Measurements from ENCODE around the gene NOL9.

The NOL9 gene

DNA sequence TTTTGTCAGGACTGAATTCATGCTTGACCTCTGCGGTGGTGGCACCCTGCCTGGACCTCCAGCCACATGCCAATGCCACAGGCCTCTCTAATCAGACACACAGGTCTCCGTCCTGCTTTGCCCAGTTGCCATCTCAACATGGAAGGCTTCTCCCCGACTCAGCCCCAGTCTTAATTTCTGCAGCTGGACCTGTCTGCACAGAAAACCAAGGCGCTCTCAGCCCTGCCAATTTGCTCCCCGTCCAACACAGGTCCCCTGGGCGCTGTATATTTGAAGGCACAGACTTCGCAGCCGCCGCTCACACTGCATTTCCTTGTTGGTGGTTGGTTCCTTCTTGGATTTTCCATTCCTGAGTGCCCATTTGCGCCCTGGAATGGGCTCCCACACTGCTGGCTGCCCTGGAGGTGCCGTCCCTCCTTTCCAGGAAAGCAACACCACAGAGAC is 34.8 kb downstream of the NOL9 start:
- DNase-seq = no peak

DNA sequence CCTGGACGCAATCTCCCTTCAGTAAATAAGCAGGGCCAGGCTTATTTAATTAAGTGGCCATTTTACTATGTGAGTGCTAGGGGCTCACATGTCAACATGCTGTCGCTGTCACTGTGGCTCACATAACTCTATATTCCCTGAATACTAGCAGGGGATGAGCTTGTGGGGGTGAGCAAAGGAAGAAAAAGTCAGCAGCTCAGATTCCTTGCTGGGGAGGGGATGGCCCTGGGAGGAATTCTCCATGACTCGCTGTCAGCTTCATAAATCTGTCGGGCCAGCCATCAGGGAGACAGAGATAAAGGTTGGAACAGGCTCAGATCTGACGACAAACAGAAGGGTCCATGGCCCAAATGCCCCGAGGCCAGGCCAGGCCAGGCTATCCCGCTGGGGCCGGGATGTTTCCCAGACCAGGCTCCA is 36.9 kb downstream of the NOL9 start:
- no peak for DNase-seq

DNA sequence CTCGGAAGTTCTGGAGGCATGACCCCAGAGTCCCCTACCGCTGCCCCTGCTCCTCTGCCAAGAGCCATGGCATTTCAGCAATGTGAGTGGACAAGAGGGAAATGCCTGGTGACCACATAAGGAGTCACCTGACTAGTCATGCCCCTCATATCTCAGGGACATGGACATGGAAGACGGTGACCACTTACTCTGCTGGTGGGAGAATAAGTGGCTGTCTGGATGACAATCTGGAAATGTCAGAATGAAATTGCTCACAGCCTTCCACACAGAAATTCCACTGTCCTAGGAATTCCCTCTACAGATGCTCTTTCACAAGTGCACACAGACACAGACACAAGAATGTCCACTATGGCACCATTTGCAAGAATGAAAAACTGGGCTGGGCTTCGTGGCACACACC is 38.5 kb downstream of the NOL9 start:
- DNase-seq = no peak

DNA sequence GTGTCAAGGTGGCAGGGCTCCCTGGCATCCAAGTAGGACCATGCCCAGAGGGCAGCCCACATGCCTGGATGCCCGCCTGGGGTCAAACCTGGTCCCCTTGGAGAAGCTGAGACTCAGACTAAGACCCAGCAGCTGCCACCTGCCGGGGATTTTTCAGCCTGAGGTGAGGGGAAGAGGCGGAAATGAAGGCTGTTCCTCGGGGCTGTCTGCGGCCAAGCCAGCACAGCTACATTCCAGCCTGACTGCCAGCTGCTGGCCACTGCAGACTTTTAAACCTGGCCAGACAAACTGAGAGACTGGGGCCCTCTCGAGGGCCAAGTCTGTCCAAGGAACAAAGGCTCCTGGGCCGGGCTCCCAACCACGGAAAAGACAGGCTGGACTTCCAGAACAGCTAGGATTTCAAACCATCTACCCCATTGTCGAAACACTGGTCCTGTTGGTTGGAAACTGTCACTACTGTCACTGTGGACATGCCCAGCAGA is 41.0 kb downstream of the NOL9 start:
- no peak for DNase-seq

DNA sequence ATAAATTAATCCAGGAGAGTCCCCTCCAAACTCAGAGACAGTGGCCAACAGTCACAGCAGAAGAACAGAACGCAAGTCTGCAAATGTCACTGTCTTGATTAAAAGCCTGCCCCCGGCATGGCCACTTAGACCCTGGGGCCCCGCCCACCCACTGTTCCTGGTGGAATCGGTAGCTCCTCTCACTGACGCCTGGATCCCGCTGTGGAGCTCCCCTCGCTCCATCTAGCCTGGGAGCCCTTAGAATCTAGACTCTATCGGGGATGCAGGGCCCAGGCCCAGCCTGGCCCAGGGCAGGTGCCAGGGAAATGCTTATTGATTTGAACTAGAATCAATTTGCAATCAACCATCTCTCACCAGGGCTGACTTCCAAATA is 41.4 kb downstream of the NOL9 start:
- DNase-seq = no peak

DNA sequence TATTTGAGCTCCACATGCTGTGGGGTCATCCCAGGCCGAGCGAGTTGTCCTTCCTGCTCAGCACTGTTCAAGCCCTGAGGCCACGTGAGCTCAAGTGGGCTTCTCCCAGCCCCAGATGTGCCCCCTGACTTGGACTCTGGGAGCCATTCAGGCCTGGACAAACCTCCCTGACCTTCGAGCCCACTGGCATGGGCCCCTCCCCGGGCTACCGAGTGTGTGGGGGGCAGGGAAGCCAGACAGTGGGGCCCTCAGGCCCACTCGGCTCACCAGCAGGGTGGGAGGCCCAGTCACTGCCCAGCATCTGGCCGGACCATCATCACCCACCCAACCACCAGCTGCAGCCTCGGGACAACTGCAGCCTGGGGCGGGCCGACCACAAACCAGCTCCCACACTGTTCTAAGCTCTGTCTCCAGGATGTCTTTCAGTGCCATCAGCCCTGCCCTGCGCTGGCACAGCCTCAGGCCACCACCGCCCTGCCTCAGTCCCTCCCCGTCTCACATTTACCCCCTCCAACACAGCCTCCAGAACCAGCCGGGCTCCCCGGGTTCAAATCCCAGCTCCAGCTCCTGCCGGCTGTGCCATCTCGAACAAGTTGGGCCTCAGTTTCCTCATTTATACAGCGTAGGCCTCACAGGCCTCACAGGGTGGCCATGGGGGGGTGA is 41.9 kb downstream of the NOL9 start:
- DNase-seq = no peak

DNA sequence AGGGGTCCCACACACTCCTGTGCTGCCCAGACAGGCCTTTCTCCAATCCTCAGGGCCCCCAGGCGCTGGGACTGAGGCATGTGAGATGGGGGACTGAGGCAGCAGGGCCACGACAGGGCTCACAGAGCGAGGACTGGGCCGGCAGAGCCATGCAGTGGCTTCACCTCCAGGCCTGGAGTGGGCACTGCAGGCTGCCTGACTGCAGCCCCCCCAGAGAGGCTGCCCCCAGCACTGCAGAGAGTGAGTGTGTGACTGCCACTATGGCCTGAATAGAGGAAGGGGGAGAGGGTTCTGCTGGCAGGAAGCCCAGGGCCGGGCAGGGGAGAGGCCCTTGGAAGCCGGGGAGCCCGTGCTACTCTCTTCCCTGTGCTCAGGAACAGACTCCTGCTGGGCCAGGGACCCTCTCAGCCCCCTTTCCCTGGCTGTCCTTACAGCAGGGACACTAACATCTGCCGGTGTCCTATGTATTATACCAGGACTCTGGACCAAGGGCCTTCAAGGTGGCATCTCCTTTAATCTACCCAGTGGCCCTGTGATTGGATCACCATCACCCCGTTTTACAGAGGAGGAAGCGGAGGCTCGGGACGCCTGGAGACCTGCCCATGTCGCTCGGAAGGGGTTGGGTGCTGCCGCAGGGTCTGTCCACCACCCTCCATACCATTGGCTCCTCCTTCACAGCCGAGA is 42.6 kb downstream of the NOL9 start:
- no peak for DNase-seq

DNA sequence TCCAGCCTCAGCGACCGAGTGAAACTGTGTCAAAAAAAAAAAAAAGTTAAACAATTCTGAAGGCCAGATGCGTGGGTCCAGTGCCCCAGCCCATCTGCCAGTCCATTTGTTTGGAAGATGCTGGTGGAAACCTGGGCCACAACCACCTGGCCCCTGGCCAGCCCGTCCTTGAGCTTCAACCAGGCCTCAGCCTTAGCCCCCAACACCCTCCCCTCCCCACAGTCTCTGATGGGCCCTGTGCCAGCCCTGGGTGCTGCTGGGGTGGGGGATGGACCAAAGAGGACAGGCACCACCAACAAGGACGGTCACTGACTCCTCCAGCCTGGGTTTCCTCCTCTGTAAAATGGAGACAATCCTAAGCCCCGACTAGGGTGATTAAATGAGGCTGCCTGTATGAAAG is 43.3 kb downstream of the NOL9 start:
- no peak for DNase-seq

DNA sequence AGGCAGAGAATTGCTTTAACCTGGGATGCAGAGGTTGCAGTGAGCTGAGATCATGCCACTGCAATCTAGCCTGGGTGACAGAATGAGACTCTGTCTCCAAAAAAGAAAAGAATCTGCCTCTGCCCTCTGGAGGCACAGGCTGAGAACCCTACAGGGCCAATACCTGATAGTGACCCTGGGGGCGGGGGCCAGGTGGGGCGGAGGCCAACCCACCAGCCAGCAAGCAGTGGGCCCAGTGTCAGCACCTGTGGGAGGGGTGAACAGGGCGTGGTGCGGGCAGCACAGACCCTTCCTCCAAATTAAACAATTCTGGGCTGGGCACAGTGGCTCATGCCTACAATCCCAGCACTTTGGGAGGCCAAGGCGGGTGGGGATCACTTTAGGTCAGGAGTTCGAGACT is 43.8 kb downstream of the NOL9 start:
- no peak for DNase-seq

DNA sequence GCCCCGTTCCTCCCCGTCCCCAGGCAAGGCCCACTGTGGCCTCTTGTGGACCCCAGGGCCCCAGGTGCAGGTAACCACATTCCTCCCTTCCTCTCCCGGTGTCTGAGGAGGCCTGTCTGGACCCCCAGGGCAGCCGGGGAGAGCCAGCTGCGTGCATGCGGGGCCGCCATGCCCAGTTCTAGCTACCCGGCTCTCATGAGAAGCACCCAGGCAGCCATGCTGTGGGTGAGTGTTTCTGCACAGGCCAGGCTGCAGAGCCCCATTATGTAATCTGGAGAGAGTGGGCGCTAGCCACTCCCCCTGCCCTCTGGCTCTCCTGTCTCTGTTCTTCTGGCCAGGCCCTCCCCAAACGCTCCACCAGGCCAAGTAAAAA is 44.4 kb downstream of the NOL9 start:
- no peak for DNase-seq

DNA sequence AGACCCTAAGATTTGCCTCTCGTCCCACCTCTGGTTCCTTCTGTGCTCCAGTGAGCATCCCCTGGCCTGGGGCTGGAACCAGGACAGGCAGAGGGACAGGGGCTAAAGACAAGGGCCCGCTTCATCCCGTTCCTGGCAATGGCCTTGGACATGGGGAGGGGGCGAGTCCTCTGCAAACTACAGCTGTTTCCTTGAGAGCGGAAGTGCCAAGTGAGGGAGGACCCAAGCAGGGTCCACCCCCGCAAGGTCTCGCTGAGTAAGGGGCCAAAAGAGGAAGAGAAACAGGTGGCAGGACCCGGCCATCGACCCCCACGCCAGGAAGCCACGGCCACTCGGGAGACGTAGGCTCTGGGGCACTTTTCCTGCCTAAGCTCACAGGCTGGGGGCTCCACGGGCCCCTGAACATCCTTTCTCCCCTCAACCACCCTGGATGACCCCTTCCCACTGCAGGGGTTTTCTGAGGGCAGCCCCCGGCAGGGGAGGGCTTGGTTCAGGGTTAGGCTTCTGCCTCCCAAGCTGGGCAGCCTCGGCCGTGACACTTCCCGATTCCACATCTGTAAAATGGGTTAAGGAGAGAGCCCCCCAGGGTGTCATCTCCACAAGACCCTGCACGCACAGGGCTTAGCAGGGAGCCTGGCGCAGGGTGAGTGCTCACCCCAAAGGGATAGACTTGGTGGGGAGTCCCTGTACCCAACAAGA is 44.9 kb downstream of the NOL9 start:
- DNase-seq = no peak

DNA sequence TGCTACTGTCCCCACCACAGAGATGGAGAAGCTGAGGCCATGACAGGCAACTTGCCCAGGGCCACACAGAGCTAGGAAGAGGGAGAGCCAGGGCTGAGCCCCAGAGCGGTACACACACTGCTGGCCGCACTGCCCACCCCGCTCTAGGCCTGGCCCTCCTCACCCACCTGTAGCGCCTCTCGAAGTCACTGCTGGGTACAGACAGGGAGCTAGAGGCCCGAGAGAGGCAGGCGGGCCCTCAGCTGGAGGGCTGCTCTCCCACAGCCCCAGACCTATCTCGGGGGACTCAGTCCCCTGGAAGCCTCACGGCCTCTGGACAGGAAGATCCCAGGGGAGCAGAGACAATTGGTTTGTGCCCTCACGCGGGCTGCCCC is 45.5 kb downstream of the NOL9 start:
- no peak for DNase-seq

DNA sequence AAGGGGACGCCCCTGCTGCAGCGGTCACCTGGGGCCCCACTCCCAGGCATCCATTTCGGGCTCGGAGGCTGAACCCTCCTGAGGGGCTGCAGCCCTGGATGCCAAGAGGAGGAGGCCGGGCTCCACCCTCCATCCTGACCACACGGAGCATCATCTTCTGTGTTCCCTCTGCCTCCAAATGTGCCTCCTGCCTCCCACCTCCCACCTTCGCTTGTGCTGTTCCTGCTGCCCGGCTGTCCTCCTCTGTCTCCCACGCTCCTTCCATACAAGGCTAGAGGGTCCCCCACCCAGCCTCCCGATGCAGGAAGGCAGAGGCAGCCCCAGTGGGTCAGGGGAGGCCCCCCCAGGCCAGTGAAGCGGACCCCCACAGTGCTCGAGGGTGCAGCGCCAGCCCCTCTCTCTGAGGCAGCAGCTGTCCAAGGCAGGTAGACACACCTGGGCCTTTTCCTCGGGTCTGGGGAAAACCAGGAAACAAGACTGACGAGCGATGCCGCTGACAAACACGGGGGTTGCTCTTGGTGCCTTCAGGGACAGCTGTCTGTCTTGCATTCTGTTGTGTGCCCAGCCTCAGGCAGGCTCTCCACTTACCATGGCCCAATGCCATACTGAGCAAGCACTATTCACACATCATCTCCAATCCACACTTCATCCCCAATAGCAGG is 46.0 kb downstream of the NOL9 start:
- DNase-seq = no peak

DNA sequence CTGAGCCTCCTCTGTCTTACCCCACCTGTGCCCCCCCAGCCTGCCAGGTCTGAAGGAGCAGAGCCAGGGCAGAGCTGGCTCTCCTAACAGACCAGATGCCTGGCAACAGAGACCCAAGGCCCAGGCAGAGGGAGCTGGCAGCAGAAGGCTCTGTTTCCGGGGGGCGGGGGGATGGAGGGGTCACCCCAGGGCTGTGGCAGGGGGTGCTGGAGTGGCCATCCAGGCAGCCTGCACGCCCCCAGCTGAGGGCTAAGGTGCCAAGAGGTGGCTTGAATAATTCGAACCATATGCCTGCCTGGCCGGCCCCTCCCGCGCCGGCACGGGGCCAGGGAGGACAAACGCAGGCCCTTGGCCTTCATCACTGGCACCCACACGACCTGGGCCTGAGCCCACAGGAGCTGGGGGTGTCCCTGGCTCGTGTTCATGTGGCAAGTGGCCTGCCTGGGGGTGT is 46.8 kb downstream of the NOL9 start:
- no peak for DNase-seq

DNA sequence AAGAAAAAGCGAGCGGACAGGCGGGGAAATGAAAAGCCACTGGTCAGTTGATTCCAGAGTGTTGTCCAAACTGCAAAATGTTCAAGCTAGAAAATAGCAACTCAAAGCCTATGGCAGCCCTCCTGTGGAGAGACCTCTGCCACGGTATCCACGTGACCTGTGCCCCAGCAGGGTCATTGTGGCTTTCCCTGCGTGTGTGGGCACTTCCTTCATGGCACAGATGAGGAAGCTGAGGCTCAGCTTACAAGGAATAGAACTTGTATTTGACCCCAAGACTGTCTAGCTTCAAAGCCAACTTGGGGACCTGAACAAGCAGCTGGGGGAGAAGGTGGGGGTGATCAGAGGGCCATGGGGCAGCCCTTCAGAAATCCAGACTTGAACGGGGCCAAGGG is 47.3 kb downstream of the NOL9 start:
- DNase-seq = no peak

DNA sequence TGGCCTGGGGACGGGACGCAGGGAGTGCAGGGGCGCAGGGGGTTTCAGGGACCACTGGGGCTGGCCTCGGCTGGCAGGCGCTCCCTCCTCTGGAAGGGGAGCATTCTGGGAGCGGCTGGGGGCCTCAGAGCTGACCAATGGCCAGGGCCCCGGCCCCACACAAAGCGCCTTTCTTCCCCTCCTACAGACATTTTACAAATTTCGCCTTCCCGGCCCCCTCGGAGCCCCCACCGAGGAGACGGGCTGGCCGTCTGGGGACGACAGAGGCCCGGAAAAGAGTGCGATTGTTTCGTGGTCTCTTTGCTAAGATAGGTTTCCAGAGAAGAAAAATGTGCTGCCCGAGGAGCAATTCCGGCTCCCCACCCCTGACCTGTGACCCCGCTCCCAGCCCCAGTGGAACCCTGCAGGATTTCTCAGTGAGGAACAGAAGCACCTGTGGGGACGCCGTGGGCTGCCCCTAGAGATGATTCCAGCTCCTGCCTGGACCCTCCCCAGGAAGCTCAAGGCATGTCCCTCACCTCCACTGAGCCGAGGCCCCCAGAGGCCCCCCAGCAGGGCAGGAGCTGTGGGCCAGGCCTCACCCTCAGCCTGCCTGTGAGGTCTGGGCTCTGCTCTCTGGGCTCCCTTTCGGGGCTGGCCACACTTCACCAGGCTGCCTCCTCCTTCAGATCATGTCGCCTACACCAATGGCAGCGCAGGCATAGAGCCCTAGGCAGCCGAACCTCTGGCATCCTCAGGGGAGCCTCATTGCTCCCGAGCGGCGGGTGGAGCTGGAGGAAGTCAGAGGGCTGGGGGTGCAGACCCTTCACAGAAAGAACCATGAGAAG is 47.9 kb downstream of the NOL9 start:
- no peak for DNase-seq

DNA sequence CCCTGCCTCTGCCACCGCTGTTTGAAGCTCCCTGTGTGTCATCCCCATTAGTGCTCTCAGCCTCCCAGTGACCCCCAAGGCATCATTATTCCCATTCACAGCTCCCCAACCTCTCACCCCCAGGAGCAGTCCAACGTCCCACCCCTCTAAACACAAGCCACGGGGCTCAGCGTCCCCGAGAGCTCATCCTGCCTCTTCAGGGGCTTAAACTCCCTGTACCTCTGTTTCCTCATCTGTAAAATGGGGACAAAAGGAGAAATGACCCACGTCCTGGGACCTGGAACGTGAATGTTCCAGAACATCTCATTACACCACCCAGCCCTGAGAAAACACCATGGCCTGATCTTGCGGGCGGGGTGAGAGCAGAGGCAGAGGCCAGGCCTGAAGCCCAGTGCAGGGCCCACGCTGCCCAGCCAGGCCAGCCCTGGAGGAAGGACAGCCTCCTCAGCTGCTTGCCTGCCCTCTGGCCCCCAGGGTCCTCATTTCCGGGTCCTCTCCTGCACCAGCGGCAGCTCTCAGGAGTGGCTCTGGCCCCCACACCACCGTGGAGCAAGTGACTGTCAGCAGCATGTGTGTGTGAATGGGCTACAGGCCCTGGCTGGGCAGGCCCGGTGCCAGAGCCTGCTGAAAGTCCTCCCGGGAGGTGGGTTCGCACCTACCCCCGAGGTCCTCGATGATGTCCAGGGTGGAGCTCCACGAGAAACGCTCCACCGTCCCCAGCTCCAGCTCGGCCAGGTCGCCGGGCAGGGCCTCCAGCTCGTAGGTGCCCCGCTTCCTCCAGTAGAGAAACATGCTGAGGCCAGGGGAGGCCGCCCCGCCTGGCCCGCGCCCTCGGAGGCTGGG is 48.7 kb downstream of the NOL9 start:
- no peak for DNase-seq

DNA sequence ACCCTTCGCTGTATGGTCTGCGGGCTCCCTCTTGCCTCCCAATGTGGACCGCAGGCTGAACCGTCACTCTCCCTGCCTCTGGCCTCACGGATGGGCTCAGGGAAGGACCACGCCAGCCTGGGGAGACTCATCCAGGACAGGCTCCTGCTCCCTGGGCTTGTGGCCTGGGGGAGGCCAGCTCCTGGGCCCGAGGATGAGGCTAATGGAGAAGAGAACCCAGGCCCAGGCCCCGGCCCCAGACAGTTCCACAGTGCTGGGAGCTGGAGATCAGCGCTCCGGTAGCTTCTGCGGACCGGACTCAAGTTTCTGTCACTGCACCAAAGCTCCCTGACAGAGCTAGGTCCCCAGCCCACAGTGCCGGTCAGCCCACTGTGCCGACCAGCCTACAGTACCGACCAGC is 49.4 kb downstream of the NOL9 start:
- DNase-seq = no peak

DNA sequence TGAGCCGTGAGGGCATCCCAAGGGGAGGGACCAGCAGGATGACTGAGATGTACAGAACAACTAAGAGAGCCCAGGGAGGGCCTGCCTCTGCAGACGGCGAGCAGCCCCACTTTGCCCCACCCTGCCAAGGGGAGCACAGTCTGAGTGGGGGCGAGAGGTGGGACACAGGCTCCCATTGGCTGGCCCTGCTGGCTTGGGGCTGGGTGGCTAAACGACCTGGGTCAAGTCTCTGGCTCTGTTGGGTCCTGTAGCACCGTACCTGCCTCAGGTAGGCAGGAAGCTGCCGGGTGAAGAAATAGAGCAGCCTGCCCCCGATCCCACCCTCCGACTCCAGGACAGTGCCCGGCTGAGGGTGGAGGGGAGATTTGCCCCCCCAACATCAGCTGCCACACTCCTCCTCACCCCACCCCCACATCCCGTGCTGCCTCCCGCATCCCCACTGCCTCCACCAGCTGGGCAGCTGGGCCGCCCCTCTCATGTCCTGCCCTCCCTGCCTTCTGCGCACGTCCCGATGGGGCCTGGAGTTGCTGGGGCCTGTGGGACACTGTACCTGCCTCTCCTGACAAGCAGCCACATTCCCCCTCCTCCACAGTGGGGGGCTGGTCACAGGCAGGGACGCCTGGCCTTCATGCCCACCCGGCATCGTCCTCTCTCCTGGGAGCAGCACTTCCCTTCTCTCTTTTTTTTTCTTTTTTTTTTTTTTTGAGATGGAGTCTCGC is 50.3 kb downstream of the NOL9 start:
- no peak for DNase-seq

DNA sequence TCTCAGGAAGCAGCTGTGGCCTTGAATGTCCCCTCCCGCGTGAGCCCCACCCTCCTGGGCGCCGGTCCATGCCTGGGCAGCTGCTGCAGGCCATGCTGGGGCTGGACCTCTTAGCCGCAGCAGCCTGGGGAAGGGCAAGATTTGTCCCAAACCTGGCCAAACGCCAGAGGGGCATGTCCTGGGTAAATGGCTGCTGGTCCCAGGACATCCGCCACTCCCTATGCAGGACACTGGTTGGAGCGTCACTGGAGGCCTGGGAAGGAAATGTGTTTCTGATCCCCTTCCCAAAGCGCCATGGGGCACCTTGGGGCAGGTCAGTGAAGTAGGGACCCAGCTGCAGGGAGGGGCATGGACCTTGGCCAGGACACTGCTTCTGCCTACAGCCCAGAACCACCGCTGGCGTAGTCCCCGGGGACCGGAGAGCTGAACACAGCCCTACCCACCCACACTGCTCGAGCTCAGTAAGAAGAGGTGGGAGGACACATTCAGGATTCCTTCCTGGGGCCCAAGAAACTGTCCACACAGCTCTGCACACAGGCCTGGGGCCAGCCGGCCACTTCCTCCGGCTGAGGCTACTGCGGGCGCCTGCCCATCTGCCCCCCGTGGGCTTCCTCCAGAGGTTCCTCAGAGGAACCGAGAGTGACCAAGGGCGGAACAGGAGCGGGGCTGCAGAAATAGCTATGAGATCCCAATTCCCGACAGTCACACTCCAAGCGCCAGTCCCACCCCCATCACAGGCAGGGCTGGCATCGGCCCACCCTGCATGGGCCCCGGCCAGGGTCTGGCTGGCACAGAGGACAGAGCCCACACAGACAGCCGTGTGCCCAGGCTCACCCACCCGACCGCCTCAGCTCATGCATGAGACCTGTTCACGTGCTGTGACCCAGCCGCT is 52.1 kb downstream of the NOL9 start:
- DNase-seq = no peak
